C4-2B (cell line): ENCODE measurements around the gene ZNF184.

Experiments used
- H3K27ac ChIP-seq: fragments of 450-650 bp; 2 replicates; pipeline ENCODE4 v1.5.1; 2017
- CTCF ChIP-seq: fragments of 450-650 bp; conservative IDR thresholded peaks from 2 replicates; pipeline ENCODE4 v1.5.1; 2017; ENCODE audit warnings: mild to moderate bottlenecking
- ZFX ChIP-seq: fragments of 450-650 bp; IDR thresholded peaks from 2 replicates; pipeline ENCODE4 v1.6.1; 2017

The ZNF184 gene

GRCh38 chr6:27472617-27473400, at the start of gene ZNF184:
Gene ZNF184, minus strand, starts transcription at chr6:27473105. Its CDS starts 811 bp downstream, at chr6:27472294.
- TF ChIP-seq ZFX (no peak), CTCF (no peak)
- H3K27ac ChIP-seq, result peak within 1 kb of the TSS; percentile 87

GRCh38 chr6:27518881-27519795, 46.2 kb upstream of the ZNF184 start:
- no peak for TF ChIP-seq ZFX
- TF ChIP-seq CTCF, result peak; percentile 89
- peak overlapping the region; percentile 85 for H3K27ac ChIP-seq

- H3K27ac ChIP-seq, result peak overlapping the region; percentile 85
- TF ChIP-seq ZFX (no peak), CTCF (no peak)
Observed at GRCh38 chr6:27517928-27518787, 45.3 kb upstream of the ZNF184 start.

GRCh38 chr6:27517238-27517637, 44.3 kb upstream of the ZNF184 start:
- TF ChIP-seq CTCF, result no peak
- TF ChIP-seq ZFX, result no peak
- no peak overlapping the region for H3K27ac ChIP-seq

GRCh38 chr6:27514906-27515495, 42.1 kb upstream of the ZNF184 start:
- TF ChIP-seq CTCF, result no peak
- H3K27ac ChIP-seq, result no peak overlapping the region

GRCh38 chr6:27512525-27512924, 39.6 kb upstream of the ZNF184 start:
- H3K27ac ChIP-seq, result no peak overlapping the region
- TF ChIP-seq CTCF (no peak), ZFX (no peak)
